ENCODE results near the gene DST. TPM values are rescaled to one million over a fixed set of nuclear protein-coding genes. Genes with fewer than 3 reads are reported as not detected.

The DST gene
- total and polyA plus RNA-seq, 2 donors (not counting 1 experiment from before 2014, with no cell fraction given): 78.6 to 670 TPM

- H3K36me3 ChIP-seq (ENCODE audit: control insufficient read depth, insufficient read depth, low read length): no peaks in the 10 kb centered on the region
- DNase-seq (ENCODE audit: low read depth in 2 of 2): peak; percentile 51 to 90
- H3K27me3 ChIP-seq (ENCODE audit: control insufficient read depth, insufficient read depth, low read length): no peaks in the 10 kb centered on the region
- H2AFZ ChIP-seq (ENCODE audit: low read length): no peak overlapping the region
- no peaks in the 10 kb centered on the region for H4K20me1 ChIP-seq (ENCODE audit: control insufficient read depth, extremely low read depth, insufficient read depth, low read length)
- H3K4me3 ChIP-seq (replicated peaks in 1 of 4; ENCODE audit: control extremely low read depth in 1 of 4, insufficient read depth in 1 of 4, low read depth in 3 of 4, low read length in 4 of 4): no peak overlapping the region
- no peak overlapping the region for H3K4me2 ChIP-seq (ENCODE audit: extremely low read depth, insufficient read depth, low read length)
- H3K9ac ChIP-seq (ENCODE audit: insufficient read depth, low read length): no peak overlapping the region
- no peaks in the 10 kb centered on the region for H3K4me1 ChIP-seq (ENCODE audit: control insufficient read depth, extremely low read depth, insufficient read depth, low read length)
- no peaks in the 10 kb centered on the region for H3K9me3 ChIP-seq (ENCODE audit: control insufficient read depth, insufficient read depth, low read depth, low read length)
- H3K79me2 ChIP-seq (ENCODE audit: control insufficient read depth, insufficient read depth, low read length): no peaks in the 10 kb centered on the region
- TF ChIP-seq EZH2 (IDR thresholded peaks at IDR 0.05; ENCODE audit: low read length, missing control alignments): no peak
- no peak overlapping the region for H3K27ac ChIP-seq (ENCODE audit: insufficient read depth, low read length)
Measured at GRCh38 chr6:56450882-56451739, 191.6 kb downstream of the DST start.

DNA sequence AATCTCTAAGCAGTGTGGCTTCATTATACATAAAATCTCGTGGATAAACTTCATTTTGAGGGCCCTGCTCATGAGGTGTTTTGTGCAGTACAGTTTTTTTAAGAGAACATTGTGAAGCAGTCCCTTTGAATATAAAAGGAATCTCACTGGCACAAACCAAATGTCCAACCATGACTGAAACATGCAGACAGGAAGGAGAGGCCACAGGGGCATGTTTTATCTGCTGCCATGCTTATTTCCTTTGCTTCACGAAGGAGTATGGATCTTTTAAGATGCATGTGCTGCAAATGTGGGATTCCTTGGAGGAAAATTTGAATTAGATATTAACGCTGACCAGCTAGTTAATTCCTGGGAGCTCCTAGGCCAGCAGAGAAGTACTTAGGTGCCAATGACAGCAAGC, 192.3 kb downstream of the DST start:
- Histone ChIP-seq H4K20me1 (ENCODE audit: control insufficient read depth, extremely low read depth, insufficient read depth, low read length) (no peaks in the 10 kb centered on the region), H3K79me2 (ENCODE audit: control insufficient read depth, insufficient read depth, low read length) (no peaks in the 10 kb centered on the region), H3K4me1 (ENCODE audit: control insufficient read depth, extremely low read depth, insufficient read depth, low read length) (no peaks in the 10 kb centered on the region), H3K4me2 (ENCODE audit: extremely low read depth, insufficient read depth, low read length) (no peak overlapping the region), H3K27me3 (ENCODE audit: control insufficient read depth, insufficient read depth, low read length) (no peaks in the 10 kb centered on the region), H3K9me3 (ENCODE audit: control insufficient read depth, insufficient read depth, low read depth, low read length) (no peaks in the 10 kb centered on the region), H3K4me3 (replicated peaks in 1 of 4; ENCODE audit: control extremely low read depth in 1 of 4, insufficient read depth in 1 of 4, low read depth in 3 of 4, low read length in 4 of 4) (no peak overlapping the region), H3K27ac (ENCODE audit: insufficient read depth, low read length) (no peak overlapping the region), H3K36me3 (ENCODE audit: control insufficient read depth, insufficient read depth, low read length) (no peaks in the 10 kb centered on the region), H2AFZ (ENCODE audit: low read length) (no peak overlapping the region), H3K9ac (ENCODE audit: insufficient read depth, low read length) (no peak overlapping the region)
- DNase-seq (ENCODE audit: low read depth in 2 of 2): no peak
- no peak for TF ChIP-seq EZH2 (IDR thresholded peaks at IDR 0.05; ENCODE audit: low read length, missing control alignments)
- TF ChIP-seq, protein P1, sequence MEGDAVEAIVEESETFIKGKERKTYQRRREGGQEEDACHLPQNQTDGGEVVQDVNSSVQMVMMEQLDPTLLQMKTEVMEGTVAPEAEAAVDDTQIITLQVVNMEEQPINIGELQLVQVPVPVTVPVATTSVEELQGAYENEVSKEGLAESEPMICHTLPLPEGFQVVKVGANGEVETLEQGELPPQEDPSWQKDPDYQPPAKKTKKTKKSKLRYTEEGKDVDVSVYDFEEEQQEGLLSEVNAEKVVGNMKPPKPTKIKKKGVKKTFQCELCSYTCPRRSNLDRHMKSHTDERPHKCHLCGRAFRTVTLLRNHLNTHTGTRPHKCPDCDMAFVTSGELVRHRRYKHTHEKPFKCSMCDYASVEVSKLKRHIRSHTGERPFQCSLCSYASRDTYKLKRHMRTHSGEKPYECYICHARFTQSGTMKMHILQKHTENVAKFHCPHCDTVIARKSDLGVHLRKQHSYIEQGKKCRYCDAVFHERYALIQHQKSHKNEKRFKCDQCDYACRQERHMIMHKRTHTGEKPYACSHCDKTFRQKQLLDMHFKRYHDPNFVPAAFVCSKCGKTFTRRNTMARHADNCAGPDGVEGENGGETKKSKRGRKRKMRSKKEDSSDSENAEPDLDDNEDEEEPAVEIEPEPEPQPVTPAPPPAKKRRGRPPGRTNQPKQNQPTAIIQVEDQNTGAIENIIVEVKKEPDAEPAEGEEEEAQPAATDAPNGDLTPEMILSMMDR (conservative IDR thresholded peaks at IDR 0.05 in 1 of 2, IDR thresholded peaks at IDR 0.05 in 1 of 2; ENCODE audit: low read depth in 1 of 2, low read length in 2 of 2): no peak

DNA sequence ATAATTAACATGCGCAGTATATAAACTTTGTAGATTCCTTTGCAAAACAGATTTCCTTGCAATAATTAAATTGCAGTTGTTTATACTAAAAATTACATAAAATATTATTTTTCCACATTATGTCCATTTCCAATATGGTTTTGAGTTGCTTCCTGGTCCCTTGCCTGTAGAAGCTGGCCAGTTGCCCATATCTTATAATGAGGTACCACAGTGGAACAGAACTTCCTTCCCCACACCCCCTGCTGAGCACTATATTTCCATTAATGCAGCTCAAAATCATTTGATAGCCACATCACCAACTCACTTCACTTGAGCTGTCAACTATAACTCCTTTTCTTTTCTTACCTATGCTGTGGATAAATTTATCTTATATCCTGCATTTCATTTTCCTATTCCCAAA, 194.6 kb downstream of the DST start:
- Histone ChIP-seq H3K9me3 (ENCODE audit: control insufficient read depth, insufficient read depth, low read depth, low read length) (no peaks in the 10 kb centered on the region), H3K4me3 (replicated peaks in 1 of 4; ENCODE audit: control extremely low read depth in 1 of 4, insufficient read depth in 1 of 4, low read depth in 3 of 4, low read length in 4 of 4) (no peak overlapping the region), H3K4me1 (ENCODE audit: control insufficient read depth, extremely low read depth, insufficient read depth, low read length) (no peaks in the 10 kb centered on the region), H3K4me2 (ENCODE audit: extremely low read depth, insufficient read depth, low read length) (no peak overlapping the region), H2AFZ (ENCODE audit: low read length) (no peak overlapping the region), H3K27me3 (ENCODE audit: control insufficient read depth, insufficient read depth, low read length) (no peaks in the 10 kb centered on the region), H3K79me2 (ENCODE audit: control insufficient read depth, insufficient read depth, low read length) (no peaks in the 10 kb centered on the region), H3K27ac (ENCODE audit: insufficient read depth, low read length) (no peak overlapping the region), H4K20me1 (ENCODE audit: control insufficient read depth, extremely low read depth, insufficient read depth, low read length) (no peaks in the 10 kb centered on the region), H3K9ac (ENCODE audit: insufficient read depth, low read length) (no peak overlapping the region), H3K36me3 (ENCODE audit: control insufficient read depth, insufficient read depth, low read length) (no peaks in the 10 kb centered on the region)
- TF ChIP-seq, protein P1 (conservative IDR thresholded peaks at IDR 0.05 in 1 of 2, IDR thresholded peaks at IDR 0.05 in 1 of 2; ENCODE audit: low read depth in 1 of 2, low read length in 2 of 2): no peak
- no peak for TF ChIP-seq EZH2 (IDR thresholded peaks at IDR 0.05; ENCODE audit: low read length, missing control alignments)
- DNase-seq (ENCODE audit: low read depth in 2 of 2): no peak
